Rectal smooth muscle tissue (tissue), 1 donor: Measurements from ENCODE around the gene EFCAB12.
"Not testable (repeated sequence)": the region's sequence is repeated elsewhere in the genome, so short reads cannot be mapped to it uniquely, and the experiment has no call there.

Experiments used
- H3K27ac ChIP-seq: one replicate; pipeline ENCODE4 v1.7.0; 2013; ENCODE audit warnings: low read depth, low read length, inconsistent platforms
- H3K27me3 ChIP-seq: one replicate; pipeline ENCODE4 v1.7.0; 2013; ENCODE audit warnings: low read length; ENCODE audit not compliant: control insufficient read depth, insufficient read depth
- H3K36me3 ChIP-seq: one replicate; pipeline ENCODE4 v1.7.0; 2013; ENCODE audit warnings: low read length; ENCODE audit not compliant: control insufficient read depth, insufficient read depth
- H3K4me1 ChIP-seq: one replicate; pipeline ENCODE4 v1.7.0; 2013; ENCODE audit warnings: low read length; ENCODE audit not compliant: control insufficient read depth, insufficient read depth
- H3K4me3 ChIP-seq: one replicate; pipeline ENCODE4 v1.7.0; 2013; ENCODE audit warnings: low read length
- H3K9ac ChIP-seq: one replicate; pipeline ENCODE4 v1.7.0; 2013; ENCODE audit warnings: low read length

The EFCAB12 gene

GRCh38 chr3:129365296-129366136 lies 62.9 kb downstream of the EFCAB12 start:
- no peak overlapping the region for H3K27ac ChIP-seq

GRCh38 chr3:129364811-129365210 lies 63.6 kb downstream of the EFCAB12 start:
- not testable (repeated sequence) for H3K4me1 ChIP-seq, H3K36me3 ChIP-seq, H3K27me3 ChIP-seq, H3K4me3 ChIP-seq, H3K9ac ChIP-seq, H3K27ac ChIP-seq

More at GRCh38 chr3:129365296-129366136, 62.9 kb downstream of the EFCAB12 start:
- no peaks in the 10 kb centered on the region for H3K4me1 ChIP-seq
- no peak overlapping the region for H3K4me3 ChIP-seq
- no peaks in the 10 kb centered on the region for H3K27me3 ChIP-seq
- no peak overlapping the region for H3K9ac ChIP-seq
- H3K36me3 ChIP-seq = no peaks in the 10 kb centered on the region

- H3K36me3 ChIP-seq, H3K4me1 ChIP-seq, H3K27ac ChIP-seq, H3K4me3 ChIP-seq, H3K27me3 ChIP-seq, H3K9ac ChIP-seq: not testable (repeated sequence)
Measured at GRCh38 chr3:129363356-129363755, 65.1 kb downstream of the EFCAB12 start.

- no peaks in the 10 kb centered on the region for H3K36me3 ChIP-seq
- no peaks in the 10 kb centered on the region for H3K27me3 ChIP-seq
- no peak overlapping the region for H3K4me3 ChIP-seq
Measured at GRCh38 chr3:129360705-129361460, 67.6 kb downstream of the EFCAB12 start.

GRCh38 chr3:129360171-129360611 lies 68.2 kb downstream of the EFCAB12 start:
- Histone ChIP-seq H3K4me3 (no peak overlapping the region), H3K27ac (no peak overlapping the region), H3K27me3 (no peaks in the 10 kb centered on the region), H3K36me3 (no peaks in the 10 kb centered on the region), H3K9ac (no peak overlapping the region), H3K4me1 (no peaks in the 10 kb centered on the region)

More at GRCh38 chr3:129360705-129361460, 67.6 kb downstream of the EFCAB12 start:
- Histone ChIP-seq H3K4me1 (no peaks in the 10 kb centered on the region), H3K9ac (no peak overlapping the region), H3K27ac (no peak overlapping the region)

- Histone ChIP-seq H3K4me3 (no peak overlapping the region), H3K36me3 (no peaks in the 10 kb centered on the region), H3K27ac (no peak overlapping the region), H3K4me1 (no peaks in the 10 kb centered on the region), H3K9ac (no peak overlapping the region), H3K27me3 (no peaks in the 10 kb centered on the region)
Measured at GRCh38 chr3:129358772-129359371, 69.6 kb downstream of the EFCAB12 start.

GRCh38 chr3:129358177-129358771 lies 70.2 kb downstream of the EFCAB12 start:
- H3K4me3 ChIP-seq = no peak overlapping the region
- no peaks in the 10 kb centered on the region for H3K36me3 ChIP-seq
- no peaks in the 10 kb centered on the region for H3K27me3 ChIP-seq
- H3K9ac ChIP-seq = no peak overlapping the region
- H3K27ac ChIP-seq = no peak overlapping the region
- H3K4me1 ChIP-seq = no peaks in the 10 kb centered on the region

- Histone ChIP-seq H3K4me3 (no peak overlapping the region), H3K27me3 (no peaks in the 10 kb centered on the region), H3K4me1 (no peaks in the 10 kb centered on the region), H3K27ac (no peak overlapping the region), H3K9ac (no peak overlapping the region), H3K36me3 (no peaks in the 10 kb centered on the region)
Measured at GRCh38 chr3:129357616-129358015, 70.8 kb downstream of the EFCAB12 start.

GRCh38 chr3:129356756-129357425 lies 71.5 kb downstream of the EFCAB12 start:
- no peak overlapping the region for H3K27ac ChIP-seq
- no peaks in the 10 kb centered on the region for H3K36me3 ChIP-seq
- H3K27me3 ChIP-seq = no peaks in the 10 kb centered on the region

GRCh38 chr3:129353589-129353941 lies 74.9 kb downstream of the EFCAB12 start:
- no peak overlapping the region for H3K27ac ChIP-seq
- no peak overlapping the region for H3K4me3 ChIP-seq

More at GRCh38 chr3:129356756-129357425, 71.5 kb downstream of the EFCAB12 start:
- no peak overlapping the region for H3K9ac ChIP-seq
- H3K4me3 ChIP-seq = no peak overlapping the region
- no peaks in the 10 kb centered on the region for H3K4me1 ChIP-seq

GRCh38 chr3:129352650-129353588 lies 75.5 kb downstream of the EFCAB12 start:
- no peak overlapping the region for H3K4me3 ChIP-seq
- H3K27ac ChIP-seq = no peak overlapping the region
- H3K9ac ChIP-seq = no peak overlapping the region
- H3K36me3 ChIP-seq = no peaks in the 10 kb centered on the region
- H3K27me3 ChIP-seq = no peaks in the 10 kb centered on the region
- no peaks in the 10 kb centered on the region for H3K4me1 ChIP-seq

More at GRCh38 chr3:129353589-129353941, 74.9 kb downstream of the EFCAB12 start:
- Histone ChIP-seq H3K9ac (no peak overlapping the region), H3K4me1 (no peaks in the 10 kb centered on the region), H3K36me3 (no peaks in the 10 kb centered on the region), H3K27me3 (no peaks in the 10 kb centered on the region)
